H9 (cell line): ENCODE results near the gene FZD2. TPM values are rescaled to one million over a fixed set of nuclear protein-coding genes. Genes with fewer than 3 reads are reported as not detected.

Source experiments
- DNase-seq: peaks from one replicate; pipeline ENCODE4 v3.0.0-alpha.2; 2017
- H2AFZ ChIP-seq: one replicate; pipeline ENCODE4 v1.6.1; 2013; ENCODE audit warnings: mild to moderate bottlenecking, low read length, control low read depth, moderate library complexity
- H2AK5ac ChIP-seq: 2 replicates; pipeline ENCODE4 v1.6.1; 2013; ENCODE audit warnings: low read length, control low read depth, mixed read lengths; ENCODE audit not compliant: insufficient read length
- H2BK120ac ChIP-seq: one replicate; pipeline ENCODE4 v1.6.1; 2013; ENCODE audit warnings: low read depth, mild to moderate bottlenecking, low read length, control low read depth, inconsistent platforms; ENCODE audit not compliant: poor library complexity, severe bottlenecking
- H2BK12ac ChIP-seq: 2 replicates; pipeline ENCODE4 v1.6.1; 2013; ENCODE audit warnings: low read length, control low read depth, mixed read lengths, low read depth; ENCODE audit not compliant: insufficient read length
- H2BK15ac ChIP-seq: 2 replicates; pipeline ENCODE4 v1.6.1; 2013; ENCODE audit warnings: low read depth, low read length, control low read depth
- H2BK20ac ChIP-seq: one replicate; pipeline ENCODE4 v1.6.1; 2013; ENCODE audit warnings: low read depth, mild to moderate bottlenecking, low read length, control low read depth, inconsistent platforms; ENCODE audit not compliant: poor library complexity, severe bottlenecking
- H2BK5ac ChIP-seq: 2 replicates; pipeline ENCODE4 v1.6.1; 2013; ENCODE audit warnings: low read length, control low read depth, mixed read lengths; ENCODE audit not compliant: insufficient read length
- H3K14ac ChIP-seq: 2 replicates; pipeline ENCODE4 v1.6.1; 2013; ENCODE audit warnings: low read length, control low read depth; ENCODE audit not compliant: insufficient read depth
- H3K18ac ChIP-seq: 2 replicates; pipeline ENCODE4 v1.6.1; 2013; ENCODE audit warnings: low read depth, mild to moderate bottlenecking, mixed read lengths, low read length, control low read depth; ENCODE audit not compliant: insufficient read length
- H3K23ac ChIP-seq: 2 replicates; pipeline ENCODE4 v1.6.1; 2013; ENCODE audit warnings: low read length, control low read depth, mixed read lengths, low read depth; ENCODE audit not compliant: insufficient read length
- H3K23me2 ChIP-seq: 2 replicates; pipeline ENCODE4 v1.6.1; 2013; ENCODE audit warnings: low read depth, mild to moderate bottlenecking, mixed read lengths, low read length, control low read depth; ENCODE audit not compliant: insufficient read length, poor library complexity, severe bottlenecking
- H3K27ac ChIP-seq: 2 replicates; pipeline ENCODE4 v1.5.1; 2013; ENCODE audit warnings: low read length, control low read depth, mixed read lengths, low read depth; ENCODE audit not compliant: insufficient read length
- H3K27me3 ChIP-seq: 2 replicates; pipeline ENCODE4 v1.6.1; 2013; ENCODE audit warnings: low read length, control low read depth, inconsistent platforms; ENCODE audit not compliant: insufficient read depth
- H3K4ac ChIP-seq: 2 replicates; pipeline ENCODE4 v1.6.1; 2013; ENCODE audit warnings: low read depth, mild to moderate bottlenecking, control low read depth, inconsistent platforms, low read length, moderate library complexity
- H3K4me1 ChIP-seq: 2 replicates; pipeline ENCODE4 v1.6.1; 2013; ENCODE audit warnings: low read length, control low read depth, inconsistent platforms; ENCODE audit not compliant: insufficient read depth
- H3K4me2 ChIP-seq: 2 replicates; pipeline ENCODE4 v1.6.1; 2013; ENCODE audit warnings: low read length, control low read depth, mixed read lengths; ENCODE audit not compliant: insufficient read length, insufficient read depth
- H3K56ac ChIP-seq: 2 replicates; pipeline ENCODE4 v1.6.1; 2013; ENCODE audit warnings: low read depth, mild to moderate bottlenecking, mixed read lengths, low read length, control low read depth; ENCODE audit not compliant: insufficient read length
- H3K79me1 ChIP-seq: 2 replicates; pipeline ENCODE4 v1.6.1; 2013; ENCODE audit warnings: low read depth, mild to moderate bottlenecking, moderate library complexity, low read length, control low read depth, inconsistent platforms; ENCODE audit not compliant: insufficient read depth, poor library complexity, severe bottlenecking
- H3K79me2 ChIP-seq: 2 replicates; pipeline ENCODE4 v1.6.1; 2013; ENCODE audit warnings: low read length, control low read depth, inconsistent platforms; ENCODE audit not compliant: insufficient read depth
- H3K9ac ChIP-seq: 2 replicates; pipeline ENCODE4 v1.6.1; 2013; ENCODE audit warnings: low read length, control low read depth, mixed read lengths; ENCODE audit not compliant: insufficient read length; ENCODE audit errors: extremely low read depth
- H3K9me3 ChIP-seq: one replicate; pipeline ENCODE4 v1.6.1; 2013; ENCODE audit warnings: low read depth, low read length, inconsistent platforms; ENCODE audit not compliant: control insufficient read depth
- H3T11ph ChIP-seq: one replicate; pipeline ENCODE4 v1.6.1; 2013; ENCODE audit warnings: mild to moderate bottlenecking, low read length, control low read depth, inconsistent platforms
- H4K20me1 ChIP-seq: one replicate; pipeline ENCODE4 v1.6.1; 2013; ENCODE audit not compliant: control insufficient read depth, insufficient read length, insufficient read depth
- H4K5ac ChIP-seq: 2 replicates; pipeline ENCODE4 v1.6.1; 2013; ENCODE audit warnings: low read depth, mild to moderate bottlenecking, mixed read lengths, low read length, control low read depth; ENCODE audit not compliant: insufficient read length
- H4K8ac ChIP-seq: replicated peaks from 2 replicates; pipeline ENCODE4 v1.6.1; 2013; ENCODE audit warnings: low read length, control low read depth, mixed read lengths, low read depth; ENCODE audit not compliant: insufficient read length
- H4K91ac ChIP-seq: 2 replicates; pipeline ENCODE4 v1.6.1; 2013; ENCODE audit warnings: low read depth, mild to moderate bottlenecking, moderate library complexity, mixed read lengths, low read length, control low read depth; ENCODE audit not compliant: insufficient read length
- H3K27ac Mint-ChIP-seq, 3 experiments: 2 replicates in 2 of 3; 3 replicates in 1 of 3; pipeline ENCODE4 v1.8.0; 2020 to 2021; ENCODE audit warnings: mixed read lengths in 3 of 3, mild to moderate bottlenecking in 1 of 3, moderate library complexity in 1 of 3
- H3K27me3 Mint-ChIP-seq: 2 replicates; pipeline ENCODE4 v1.8.0; 2021; ENCODE audit warnings: low read depth, mild to moderate bottlenecking, moderate library complexity, mixed read lengths
- H3K36me3 Mint-ChIP-seq, 3 experiments: 2 replicates in 2 of 3; 3 replicates in 1 of 3; pipeline ENCODE4 v1.8.0; 2020 to 2021; ENCODE audit warnings: low read depth in 3 of 3, mixed read lengths in 3 of 3; ENCODE audit not compliant: insufficient read depth in 1 of 3
- H3K4me1 Mint-ChIP-seq, 2 experiments: 2 replicates each; pipeline ENCODE4 v1.8.0; 2020; ENCODE audit warnings: mixed read lengths in 2 of 2
- H3K4me3 Mint-ChIP-seq, 2 experiments: 2 replicates in 1 of 2; 3 replicates in 1 of 2; pipeline ENCODE4 v1.8.0; 2020 to 2021; ENCODE audit warnings: mild to moderate bottlenecking in 2 of 2, mixed read lengths in 2 of 2, moderate library complexity in 1 of 2
- H3K9me3 Mint-ChIP-seq, 2 experiments: 2 replicates in 1 of 2; 3 replicates in 1 of 2; pipeline ENCODE4 v1.8.0; 2020; ENCODE audit warnings: mild to moderate bottlenecking in 2 of 2, mixed read lengths in 2 of 2, moderate library complexity in 1 of 2
- WGBS: extraction: QIAGEN DNeasy Blood & Tissue Kit; methylation state at CpG from one replicate; pipeline ENCODE4 v1.1.7; 2013; ENCODE audit warnings: missing lambda C conversion rate, low lambda C conversion rate, mixed read lengths; ENCODE audit not compliant: insufficient read length; ENCODE audit errors: extremely low coverage; 5-methylcytosine and 5-hydroxymethylcytosine counted together
- total RNA-seq: library from RNA; stranded (reverse); gene quantifications from 2 replicates; pipeline ENCODE4 v1.2.1, GENCODE V29; 2021
- TF ChIP-seq, protein P1 (sequence below): fragments of 200-600 bp; sonication (generic); conservative IDR thresholded peaks from 3 replicates; pipeline ENCODE4 v1.8.0; 2021; ENCODE audit warnings: antibody characterized with exemption, mild to moderate bottlenecking

The FZD2 gene
- total RNA-seq, 1 experiment from 2014 or later = 18.2 TPM

DNA sequence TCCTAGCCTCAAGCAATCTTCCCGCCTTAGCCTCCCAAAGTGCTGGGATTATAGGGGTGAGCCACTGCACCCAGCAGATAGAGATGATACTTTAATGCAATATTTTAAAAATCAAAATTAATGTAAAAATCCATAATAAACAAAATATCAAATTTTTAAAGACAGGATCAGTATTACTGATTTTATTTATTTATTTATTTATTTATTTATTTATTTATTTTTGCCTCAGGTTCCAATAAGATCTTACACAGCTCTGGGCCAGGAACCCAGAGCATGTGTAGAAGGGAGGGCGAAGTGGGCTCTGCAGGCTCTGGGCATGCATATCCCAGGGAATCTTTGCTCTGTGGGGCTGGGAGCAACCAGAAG, 41.6 kb downstream of the FZD2 start:
- Histone ChIP-seq H4K20me1 (no peaks in the 10 kb centered on the region), H2BK5ac (no peak overlapping the region), H4K5ac (no peak overlapping the region), H3K27me3 (no peaks in the 10 kb centered on the region), H3K23ac (no peak overlapping the region), H2AFZ (no peak overlapping the region), H2AK5ac (no peak overlapping the region), H3K79me2 (no peaks in the 10 kb centered on the region), H3K9ac (no peak overlapping the region), H3K4ac (no peak overlapping the region), H2BK120ac (no peak overlapping the region), H2BK15ac (no peak overlapping the region), H3K4me2 (no peak overlapping the region), H3T11ph (no peak overlapping the region), H3K23me2 (no peaks in the 10 kb centered on the region), H2BK12ac (no peak overlapping the region), H3K18ac (no peak overlapping the region), H3K79me1 (no peaks in the 10 kb centered on the region), H2BK20ac (no peak overlapping the region), H4K8ac (no peak overlapping the region), H4K91ac (no peak overlapping the region), H3K14ac (no peak overlapping the region), H3K27ac (no peak overlapping the region), H3K4me1 (peaks cover 7% of the 10 kb centered on the region), H3K9me3 (no peaks in the 10 kb centered on the region), H3K56ac (no peak overlapping the region)
- Mint-ChIP-seq H3K27ac (no peak overlapping the region; a peak in 1 of 7 replicates), H3K4me3 (no peak overlapping the region), H3K9me3 (no peaks in the 10 kb centered on the region), H3K27me3 (peaks cover 2% of the 10 kb centered on the region), H3K36me3 (no peaks in the 10 kb centered on the region), H3K4me1 (peaks cover 10 to 27% of the 10 kb centered on the region in 2 experiments)
- no CpG with 5 or more reads among the region's 2 CpGs for WGBS
- DNase-seq = no peak
- TF ChIP-seq, protein P1, sequence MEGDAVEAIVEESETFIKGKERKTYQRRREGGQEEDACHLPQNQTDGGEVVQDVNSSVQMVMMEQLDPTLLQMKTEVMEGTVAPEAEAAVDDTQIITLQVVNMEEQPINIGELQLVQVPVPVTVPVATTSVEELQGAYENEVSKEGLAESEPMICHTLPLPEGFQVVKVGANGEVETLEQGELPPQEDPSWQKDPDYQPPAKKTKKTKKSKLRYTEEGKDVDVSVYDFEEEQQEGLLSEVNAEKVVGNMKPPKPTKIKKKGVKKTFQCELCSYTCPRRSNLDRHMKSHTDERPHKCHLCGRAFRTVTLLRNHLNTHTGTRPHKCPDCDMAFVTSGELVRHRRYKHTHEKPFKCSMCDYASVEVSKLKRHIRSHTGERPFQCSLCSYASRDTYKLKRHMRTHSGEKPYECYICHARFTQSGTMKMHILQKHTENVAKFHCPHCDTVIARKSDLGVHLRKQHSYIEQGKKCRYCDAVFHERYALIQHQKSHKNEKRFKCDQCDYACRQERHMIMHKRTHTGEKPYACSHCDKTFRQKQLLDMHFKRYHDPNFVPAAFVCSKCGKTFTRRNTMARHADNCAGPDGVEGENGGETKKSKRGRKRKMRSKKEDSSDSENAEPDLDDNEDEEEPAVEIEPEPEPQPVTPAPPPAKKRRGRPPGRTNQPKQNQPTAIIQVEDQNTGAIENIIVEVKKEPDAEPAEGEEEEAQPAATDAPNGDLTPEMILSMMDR = no peak
